ENCODE data around the gene TUBGCP2.

GRCh38 chr10:133303206-133303605, 5.5 kb downstream of the TUBGCP2 start:
- no peak for TF ChIP-seq POLR2A (IDR thresholded peaks at IDR 0.05)
- TF ChIP-seq, protein P1, sequence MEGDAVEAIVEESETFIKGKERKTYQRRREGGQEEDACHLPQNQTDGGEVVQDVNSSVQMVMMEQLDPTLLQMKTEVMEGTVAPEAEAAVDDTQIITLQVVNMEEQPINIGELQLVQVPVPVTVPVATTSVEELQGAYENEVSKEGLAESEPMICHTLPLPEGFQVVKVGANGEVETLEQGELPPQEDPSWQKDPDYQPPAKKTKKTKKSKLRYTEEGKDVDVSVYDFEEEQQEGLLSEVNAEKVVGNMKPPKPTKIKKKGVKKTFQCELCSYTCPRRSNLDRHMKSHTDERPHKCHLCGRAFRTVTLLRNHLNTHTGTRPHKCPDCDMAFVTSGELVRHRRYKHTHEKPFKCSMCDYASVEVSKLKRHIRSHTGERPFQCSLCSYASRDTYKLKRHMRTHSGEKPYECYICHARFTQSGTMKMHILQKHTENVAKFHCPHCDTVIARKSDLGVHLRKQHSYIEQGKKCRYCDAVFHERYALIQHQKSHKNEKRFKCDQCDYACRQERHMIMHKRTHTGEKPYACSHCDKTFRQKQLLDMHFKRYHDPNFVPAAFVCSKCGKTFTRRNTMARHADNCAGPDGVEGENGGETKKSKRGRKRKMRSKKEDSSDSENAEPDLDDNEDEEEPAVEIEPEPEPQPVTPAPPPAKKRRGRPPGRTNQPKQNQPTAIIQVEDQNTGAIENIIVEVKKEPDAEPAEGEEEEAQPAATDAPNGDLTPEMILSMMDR (IDR thresholded peaks at IDR 0.05), result no peak
